Breast epithelium (tissue), 4 donors: ENCODE results near the gene INSR. TPM values are rescaled to one million over a fixed set of nuclear protein-coding genes. Genes with fewer than 3 reads are reported as not detected.

Source experiments
- DNase-seq, 2 donors: peaks; one replicate each; pipeline ENCODE4 v3.0.0-alpha.2; 2019; ENCODE audit warnings: low spot score in 2 of 2
- H3K27ac ChIP-seq, 2 donors: fragments of 200-600 bp; sonication (generic) in 1 of 2; one replicate each; pipeline ENCODE4 v1.5.1; 2016 to 2019; ENCODE audit warnings: mild to moderate bottlenecking in 1 of 2
- H3K27me3 ChIP-seq, 2 donors: fragments of 200-600 bp; sonication (generic) in 1 of 2; one replicate each; pipeline versions ENCODE4 v1.5.1 to v1.6.0; 2017 to 2019; ENCODE audit warnings: control low read depth in 1 of 2, mild to moderate bottlenecking in 1 of 2
- H3K36me3 ChIP-seq: fragments of 200-600 bp; one replicate; pipeline ENCODE4 v1.5.1; 2019
- H3K4me1 ChIP-seq, 2 donors: fragments of 200-600 bp; sonication (generic); one replicate each; pipeline ENCODE4 v1.5.1; 2016 to 2019; ENCODE audit warnings: control low read depth in 1 of 2
- H3K4me3 ChIP-seq, 3 donors: fragments of 200-600 bp; sonication (generic); 1 replicate in 2 of 3; 2 replicates in 1 of 3; pipeline ENCODE4 v1.5.1; 2016 to 2019; ENCODE audit warnings: mild to moderate bottlenecking in 3 of 3, moderate library complexity in 2 of 3
- H3K9me3 ChIP-seq, 2 donors: fragments of 200-600 bp; sonication (generic) in 1 of 2; one replicate each; pipeline ENCODE4 v1.5.1; 2016 to 2019; ENCODE audit warnings: control low read depth in 1 of 2
- CTCF ChIP-seq, 3 donors: fragments of 450-650 bp; IDR thresholded peaks; one replicate each; pipeline ENCODE4 v1.5.1; 2016 to 2017; ENCODE audit warnings: antibody characterized with exemption in 3 of 3, mild to moderate bottlenecking in 3 of 3, moderate library complexity in 3 of 3
- POLR2A ChIP-seq: fragments of 450-650 bp; IDR thresholded peaks from one replicate; pipeline ENCODE4 v1.6.1; 2016; ENCODE audit warnings: antibody characterized with exemption, mild to moderate bottlenecking, moderate library complexity
- POLR2AphosphoS5 ChIP-seq, 3 donors: sonication (generic); formaldehyde crosslinking; IDR thresholded peaks; one replicate each; pipeline ENCODE4 v1.6.1; 2017; ENCODE audit warnings: antibody characterized with exemption in 3 of 3
- intact Hi-C: fragments of 100-400 bp; cut with DNase I; formaldehyde crosslinking; loops from one replicate; pipeline ENCODE4 v1.15.1; 2023; ENCODE audit warnings: low total_unique reads
- total RNA-seq, 3 donors: library from RNA; depleted of rRNA; stranded (reverse); fragments of >200 nt; gene quantifications; one replicate each; pipeline ENCODE4 v1.1.0, GENCODE V29; 2016

The INSR gene
- total RNA-seq, 3 donors from 2014 or later = 66.3 to 108 (median 104) TPM

- no peaks in the 10 kb centered on the region for H3K36me3 ChIP-seq
- DNase-seq = no peak
- H3K27me3 ChIP-seq = no peaks in the 10 kb centered on the region
- H3K4me1 ChIP-seq = no peaks in the 10 kb centered on the region
- no peaks in the 10 kb centered on the region for H3K9me3 ChIP-seq
- no peak overlapping the region for H3K27ac ChIP-seq
- intact Hi-C loops = no loop called here
- H3K4me3 ChIP-seq = no peak overlapping the region
- TF ChIP-seq POLR2A (no peak), CTCF (IDR thresholded peaks at IDR 0.05) (no peak), POLR2AphosphoS5 (IDR thresholded peaks at IDR 0.05) (no peak)
Measured at GRCh38 chr19:7119582-7119981, 174.6 kb downstream of the INSR start.

- H3K36me3 ChIP-seq = no peaks in the 10 kb centered on the region
- H3K4me3 ChIP-seq = no peak overlapping the region
- no peaks in the 10 kb centered on the region for H3K9me3 ChIP-seq
- intact Hi-C loops = no loop called here
- no peaks in the 10 kb centered on the region for H3K27me3 ChIP-seq
- no peak overlapping the region for H3K27ac ChIP-seq
- no peak for TF ChIP-seq CTCF (IDR thresholded peaks at IDR 0.05)
- no peak for TF ChIP-seq POLR2A
- no peak for DNase-seq
- H3K4me1 ChIP-seq = no peaks in the 10 kb centered on the region
Measured at GRCh38 chr19:7117248-7117647, 177.0 kb downstream of the INSR start.

DNA sequence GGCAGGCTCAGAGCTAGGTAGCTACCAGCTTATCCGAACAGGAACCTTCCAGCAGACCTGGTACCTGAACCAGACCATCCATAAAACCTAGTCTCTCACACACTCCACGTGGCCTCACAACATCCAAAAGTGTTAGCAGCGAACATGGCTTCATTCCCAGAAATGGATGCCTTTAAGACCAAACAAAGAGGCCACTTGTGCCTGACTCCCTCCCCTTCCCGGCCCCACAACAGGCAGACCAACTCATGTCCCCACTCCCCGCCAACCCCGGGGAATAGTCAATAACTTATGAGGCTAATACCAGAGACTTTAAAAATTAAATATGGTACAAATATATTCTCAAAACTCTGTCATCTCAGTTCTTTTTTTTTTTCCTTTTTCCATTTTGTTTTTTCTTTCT lies 178.5 kb downstream of the INSR start:
- H3K4me1 ChIP-seq = no peaks in the 10 kb centered on the region
- no peak overlapping the region for H3K27ac ChIP-seq
- no peak overlapping the region for H3K4me3 ChIP-seq
- no peaks in the 10 kb centered on the region for H3K27me3 ChIP-seq
- no peaks in the 10 kb centered on the region for H3K36me3 ChIP-seq
- intact Hi-C loops = no loop called here
- no peaks in the 10 kb centered on the region for H3K9me3 ChIP-seq
- DNase-seq = peak in 1 of 2 donors; percentile 32
- no peak for TF ChIP-seq POLR2A
- no peak for TF ChIP-seq CTCF (IDR thresholded peaks at IDR 0.05)
- TF ChIP-seq POLR2AphosphoS5 (IDR thresholded peaks at IDR 0.05) = no peak

- Histone ChIP-seq H3K4me1 (no peaks in the 10 kb centered on the region), H3K36me3 (no peaks in the 10 kb centered on the region), H3K27me3 (no peaks in the 10 kb centered on the region), H3K27ac (no peak overlapping the region), H3K4me3 (no peak overlapping the region), H3K9me3 (no peaks in the 10 kb centered on the region)
- TF ChIP-seq POLR2AphosphoS5 (IDR thresholded peaks at IDR 0.05) (no peak), POLR2A (no peak), CTCF (IDR thresholded peaks at IDR 0.05) (no peak)
- intact Hi-C loops = no loop called here
- DNase-seq = no peak
Measured at GRCh38 chr19:7113233-7113632, 181.0 kb downstream of the INSR start.

DNA sequence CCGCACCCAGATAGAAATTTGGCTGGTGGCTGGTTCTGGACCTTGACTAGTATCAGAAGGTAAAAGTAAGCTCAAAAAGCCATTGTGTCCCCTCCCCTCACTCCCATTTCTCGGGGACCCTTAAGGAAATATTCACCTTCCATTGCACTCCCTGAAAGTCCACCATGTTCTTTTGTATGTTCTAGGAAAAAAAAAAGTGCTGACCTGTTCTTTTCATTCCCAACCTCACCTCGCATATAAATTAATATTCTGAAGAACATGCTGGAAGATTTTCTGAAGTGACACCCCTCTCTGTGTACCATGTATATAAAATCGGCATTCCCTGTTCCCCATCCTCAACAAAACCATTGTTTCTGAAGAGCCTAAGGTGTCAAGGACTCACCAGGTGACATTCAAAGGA lies 181.5 kb downstream of the INSR start:
- no peaks in the 10 kb centered on the region for H3K4me1 ChIP-seq
- no peaks in the 10 kb centered on the region for H3K36me3 ChIP-seq
- H3K9me3 ChIP-seq = no peaks in the 10 kb centered on the region
- no peak for DNase-seq
- no peaks in the 10 kb centered on the region for H3K27me3 ChIP-seq
- intact Hi-C loops = no loop called here
- no peak overlapping the region for H3K4me3 ChIP-seq
- TF ChIP-seq POLR2AphosphoS5 (IDR thresholded peaks at IDR 0.05) (no peak), CTCF (IDR thresholded peaks at IDR 0.05) (no peak), POLR2A (no peak)
- H3K27ac ChIP-seq = no peak overlapping the region
